HepG2 (cell line): ENCODE results near the gene GAGE12G. TPM values are rescaled to one million over a fixed set of nuclear protein-coding genes. Genes with fewer than 3 reads are reported as not detected.

Source experiments
- AKAP8 ChIP-seq: sonication (generic); formaldehyde crosslinking; IDR thresholded peaks from 2 replicates; pipeline ENCODE4 v1.5.1; 2020; ENCODE audit warnings: mild to moderate bottlenecking, missing genetic modification reagents
- BRCA1 ChIP-seq: sonication (generic); formaldehyde crosslinking; IDR thresholded peaks from 2 replicates; pipeline ENCODE4 v1.4.0; 2020; ENCODE audit warnings: missing genetic modification reagents
- FOSL2 ChIP-seq: sonication (generic); formaldehyde crosslinking; IDR thresholded peaks from 2 replicates; pipeline ENCODE4 v1.4.0; 2020; ENCODE audit warnings: missing genetic modification reagents
- GATAD2A ChIP-seq: IDR thresholded peaks from 2 replicates; pipeline ENCODE4 v1.6.1; 2016
- NCOA2 ChIP-seq: sonication (generic); formaldehyde crosslinking; IDR thresholded peaks from 2 replicates; pipeline ENCODE4 v1.8.0; 2022; ENCODE audit warnings: inconsistent platforms
- NONO ChIP-seq, 2 experiments: fragments of 450-650 bp in 1 of 2; sonication (generic) in 1 of 2; formaldehyde crosslinking in 1 of 2; IDR thresholded peaks in 1 of 2; conservative IDR thresholded peaks in 1 of 2; 2 replicates each; pipeline versions ENCODE4 v1.6.1 to v1.8.0; 2017 to 2022; ENCODE audit warnings: mild to moderate bottlenecking in 1 of 2, missing genetic modification reagents in 1 of 2, moderate library complexity in 1 of 2
- SETDB1 ChIP-seq: sonication (generic); formaldehyde crosslinking; IDR thresholded peaks from 2 replicates; pipeline ENCODE4 v1.5.1; 2020; ENCODE audit warnings: missing genetic modification reagents, mild to moderate bottlenecking, borderline replicate concordance
- SKIL ChIP-seq: sonication (generic); formaldehyde crosslinking; IDR thresholded peaks from 2 replicates; pipeline ENCODE4 v1.8.0; 2022; ENCODE audit warnings: missing genetic modification reagents, mild to moderate bottlenecking, moderate library complexity, borderline replicate concordance
- SMARCC2 ChIP-seq: fragments of 450-650 bp; IDR thresholded peaks from 2 replicates; pipeline ENCODE4 v1.6.1; 2017; ENCODE audit warnings: antibody characterized with exemption, mild to moderate bottlenecking
- STAG1 ChIP-seq: sonication (generic); formaldehyde crosslinking; IDR thresholded peaks from 2 replicates; pipeline ENCODE4 v1.4.0; 2020; ENCODE audit warnings: missing genetic modification reagents
- TEAD3 ChIP-seq: optimal IDR thresholded peaks from 2 replicates; pipeline ENCODE3; 2016; ENCODE audit warnings: borderline replicate concordance
- TFE3 ChIP-seq: IDR thresholded peaks from 2 replicates; pipeline ENCODE4 v1.6.1; 2016
- ZBTB37 ChIP-seq: sonication (generic); formaldehyde crosslinking; IDR thresholded peaks from 2 replicates; pipeline ENCODE4 v1.4.0; 2020; ENCODE audit warnings: mild to moderate bottlenecking, missing genetic modification reagents
- ZKSCAN1 ChIP-seq: fragments of 150-350 bp; IDR thresholded peaks from 2 replicates; pipeline ENCODE4 v1.6.1; 2014; ENCODE audit warnings: low read length
- ZMYM4 ChIP-seq: sonication (generic); formaldehyde crosslinking; IDR thresholded peaks from 2 replicates; pipeline ENCODE4 v1.8.1; 2023; ENCODE audit warnings: mild to moderate bottlenecking, missing genetic modification reagents
- ZNF12 ChIP-seq: sonication (generic); formaldehyde crosslinking; IDR thresholded peaks from 2 replicates; pipeline ENCODE4 v1.5.0; 2020; ENCODE audit warnings: missing genetic modification reagents
- ZNF326 ChIP-seq: sonication (generic); formaldehyde crosslinking; IDR thresholded peaks from 2 replicates; pipeline ENCODE4 v1.4.0; 2020; ENCODE audit warnings: missing genetic modification reagents, borderline replicate concordance
- ZNF441 ChIP-seq: sonication (generic); formaldehyde crosslinking; IDR thresholded peaks from 2 replicates; pipeline ENCODE4 v1.7.0; 2021; ENCODE audit warnings: missing genetic modification reagents, borderline replicate concordance
- ZNF619 ChIP-seq: sonication (generic); formaldehyde crosslinking; IDR thresholded peaks from 2 replicates; pipeline ENCODE4 v1.4.0; 2020; ENCODE audit warnings: mild to moderate bottlenecking, missing genetic modification reagents
- polyA plus RNA-seq, 8 experiments: library from polyadenylated mRNA; depleted of rRNA in 3 of 8; stranded (reverse) in 7 of 8; unstranded in 1 of 8; fragments of >200 nt; fragmentation: Illumina TruSeq in 4 of 8; extraction: Trizol in 4 of 8; gene quantifications; 2 replicates each; pipeline versions ENCODE4 v1.2.1 to v1.2.3, GENCODE V29; 2011 to 2016; ENCODE audit warnings: low read depth in 4 of 8, missing spikeins in 1 of 8, mixed read lengths in 1 of 8; ENCODE audit not compliant: insufficient read depth in 1 of 8
- total RNA-seq, 5 experiments: library from RNA; depleted of rRNA; stranded (reverse); fragments of >200 nt; fragmentation: Illumina TruSeq; extraction: Trizol; gene quantifications; 2 replicates each; pipeline ENCODE4 v1.2.3, GENCODE V29; 2016; ENCODE audit warnings: low read depth in 1 of 5
- TF ChIP-seq, protein P1 (sequence below): sonication (generic); formaldehyde crosslinking; IDR thresholded peaks from 2 replicates; pipeline ENCODE4 v1.5.0; 2020; ENCODE audit warnings: mild to moderate bottlenecking, missing genetic modification reagents
- TF ChIP-seq, protein P2 (sequence below): sonication (generic); formaldehyde crosslinking; IDR thresholded peaks from 2 replicates; pipeline ENCODE4 v1.5.0; 2020; ENCODE audit warnings: missing genetic modification reagents, mild to moderate bottlenecking, borderline replicate concordance
- TF ChIP-seq, protein P3 (sequence below): sonication (generic); formaldehyde crosslinking; IDR thresholded peaks from 2 replicates; pipeline ENCODE4 v1.8.1; 2023; ENCODE audit warnings: mild to moderate bottlenecking, missing genetic modification reagents, borderline replicate concordance

The GAGE12G gene
- total and polyA plus RNA-seq, 2 of the 13 experiments (the other 11 are each of a cell fraction or from before 2014, with no cell fraction given), result not detected

GRCh38 chrX:49610718-49611310 lies 40.6 kb downstream of the GAGE12G start (continued):
- TF ChIP-seq TFE3 (CRISPR knock-in tag) (peak; percentile 73), ZBTB37 (CRISPR knock-in tag) (no peak), ZKSCAN1 (no peak), AKAP8 (CRISPR knock-in tag) (no peak), NCOA2 (peak; percentile 36; the same call in 1 of the 2 replicates), SKIL (CRISPR knock-in tag) (peak; percentile 17; the same call in 1 of the 2 replicates), GATAD2A (CRISPR knock-in tag) (0 out of 2 replicates have a peak, but pooled peaks have one; percentile 28), ZNF12 (CRISPR knock-in tag) (no peak), TEAD3 (peak; percentile 55), ZNF619 (no peak), SMARCC2 (no peak), NONO (IDR thresholded peaks at IDR 0.05) (no peak), NONO (CRISPR knock-in tag; conservative IDR thresholded peaks at IDR 0.05) (0 out of 2 replicates have a peak, but pooled peaks have one; percentile 17), STAG1 (CRISPR knock-in tag) (no peak), ZMYM4 (peak; percentile 55; the same call in 1 of the 2 replicates), FOSL2 (peak; percentile 22; the same call in 1 of the 2 replicates), SETDB1 (CRISPR knock-in tag) (0 out of 2 replicates have a peak, but pooled peaks have one; percentile 24), BRCA1 (CRISPR knock-in tag) (no peak), ZNF326 (CRISPR knock-in tag) (no peak), ZNF441 (CRISPR knock-in tag) (no peak)
- TF ChIP-seq, protein P1, sequence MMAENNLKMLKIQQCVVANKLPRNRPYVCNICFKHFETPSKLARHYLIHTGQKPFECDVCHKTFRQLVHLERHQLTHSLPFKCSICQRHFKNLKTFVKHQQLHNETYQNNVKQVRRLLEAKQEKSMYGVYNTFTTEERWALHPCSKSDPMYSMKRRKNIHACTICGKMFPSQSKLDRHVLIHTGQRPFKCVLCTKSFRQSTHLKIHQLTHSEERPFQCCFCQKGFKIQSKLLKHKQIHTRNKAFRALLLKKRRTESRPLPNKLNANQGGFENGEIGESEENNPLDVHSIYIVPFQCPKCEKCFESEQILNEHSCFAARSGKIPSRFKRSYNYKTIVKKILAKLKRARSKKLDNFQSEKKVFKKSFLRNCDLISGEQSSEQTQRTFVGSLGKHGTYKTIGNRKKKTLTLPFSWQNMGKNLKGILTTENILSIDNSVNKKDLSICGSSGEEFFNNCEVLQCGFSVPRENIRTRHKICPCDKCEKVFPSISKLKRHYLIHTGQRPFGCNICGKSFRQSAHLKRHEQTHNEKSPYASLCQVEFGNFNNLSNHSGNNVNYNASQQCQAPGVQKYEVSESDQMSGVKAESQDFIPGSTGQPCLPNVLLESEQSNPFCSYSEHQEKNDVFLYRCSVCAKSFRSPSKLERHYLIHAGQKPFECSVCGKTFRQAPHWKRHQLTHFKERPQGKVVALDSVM (CRISPR knock-in tag), result no peak
- TF ChIP-seq, protein P2, sequence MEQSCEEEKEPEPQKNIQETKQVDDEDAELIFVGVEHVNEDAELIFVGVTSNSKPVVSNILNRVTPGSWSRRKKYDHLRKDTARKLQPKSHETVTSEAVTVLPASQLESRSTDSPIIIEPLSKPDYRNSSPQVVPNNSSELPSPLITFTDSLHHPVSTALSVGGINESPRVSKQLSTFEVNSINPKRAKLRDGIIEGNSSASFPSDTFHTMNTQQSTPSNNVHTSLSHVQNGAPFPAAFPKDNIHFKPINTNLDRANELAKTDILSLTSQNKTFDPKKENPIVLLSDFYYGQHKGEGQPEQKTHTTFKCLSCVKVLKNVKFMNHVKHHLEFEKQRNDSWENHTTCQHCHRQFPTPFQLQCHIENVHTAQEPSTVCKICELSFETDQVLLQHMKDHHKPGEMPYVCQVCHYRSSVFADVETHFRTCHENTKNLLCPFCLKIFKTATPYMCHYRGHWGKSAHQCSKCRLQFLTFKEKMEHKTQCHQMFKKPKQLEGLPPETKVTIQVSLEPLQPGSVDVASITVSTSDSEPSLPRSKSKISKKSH (CRISPR knock-in tag), result no peak
- TF ChIP-seq, protein P3, sequence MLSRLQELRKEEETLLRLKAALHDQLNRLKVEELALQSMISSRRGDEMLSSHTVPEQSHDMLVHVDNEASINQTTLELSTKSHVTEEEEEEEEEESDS (CRISPR knock-in tag), result no peak
